Measurements from ENCODE around the gene CNPY3.
A peak's percentile ranks its signal among the peaks of the same experiment; 100 is the strongest.
"Not testable (repeated sequence)": the region's sequence is repeated elsewhere in the genome, so short reads cannot be mapped to it uniquely, and the experiment has no call there.

Gene CNPY3

GRCh38 chr6:42928986-42929820 is at the start of gene CNPY3:
TSS of gene CNPY3 (plus strand) at chr6:42929480. CDS start at chr6:42929571, 91 bp downstream.
- peak; percentile 97 for DNase-seq (ENCODE audit: low spot score)

- not testable (repeated sequence) for DNase-seq (ENCODE audit: low spot score)
Measured at GRCh38 chr6:42880240-42880817, 49.0 kb upstream of the CNPY3 start.

- not testable (repeated sequence) for DNase-seq (ENCODE audit: low spot score)
Measured at GRCh38 chr6:42880871-42881270, 48.4 kb upstream of the CNPY3 start.

- DNase-seq (ENCODE audit: low spot score): no peak
Measured at GRCh38 chr6:42885702-42886101, 43.6 kb upstream of the CNPY3 start.

- DNase-seq (ENCODE audit: low spot score): not testable (repeated sequence)
Measured at GRCh38 chr6:42888201-42888600, 41.1 kb upstream of the CNPY3 start.

GRCh38 chr6:42889815-42890214 is 39.5 kb upstream of the CNPY3 start:
- DNase-seq (ENCODE audit: low spot score): no peak

- DNase-seq (ENCODE audit: low spot score): peak; percentile 93
Measured at GRCh38 chr6:42890311-42891198, 38.7 kb upstream of the CNPY3 start.

GRCh38 chr6:42891199-42891722 is 38.0 kb upstream of the CNPY3 start:
- no peak for DNase-seq (ENCODE audit: low spot score)

- not testable (repeated sequence) for DNase-seq (ENCODE audit: low spot score)
Measured at GRCh38 chr6:42894041-42894828, 35.0 kb upstream of the CNPY3 start.

- no peak for DNase-seq (ENCODE audit: low spot score)
Measured at GRCh38 chr6:42896178-42896719, 33.0 kb upstream of the CNPY3 start.

- peak; percentile 68 for DNase-seq (ENCODE audit: low spot score)
Measured at GRCh38 chr6:42898891-42899361, 30.4 kb upstream of the CNPY3 start.

GRCh38 chr6:42899871-42900270 is 29.4 kb upstream of the CNPY3 start:
- DNase-seq (ENCODE audit: low spot score): no peak

GRCh38 chr6:42901538-42901957 is 27.7 kb upstream of the CNPY3 start:
- peak; percentile 80 for DNase-seq (ENCODE audit: low spot score)

- not testable (repeated sequence) for DNase-seq (ENCODE audit: low spot score)
Measured at GRCh38 chr6:42902429-42903263, 26.6 kb upstream of the CNPY3 start.

GRCh38 chr6:42904467-42904866 is 24.8 kb upstream of the CNPY3 start:
- DNase-seq (ENCODE audit: low spot score): no peak

GRCh38 chr6:42907336-42907735 is 21.9 kb upstream of the CNPY3 start:
- DNase-seq (ENCODE audit: low spot score): no peak

- DNase-seq (ENCODE audit: low spot score): no peak
Measured at GRCh38 chr6:42909835-42910234, 19.4 kb upstream of the CNPY3 start.

GRCh38 chr6:42911171-42912021 is 17.9 kb upstream of the CNPY3 start:
- peak; percentile 82 for DNase-seq (ENCODE audit: low spot score)

- no peak for DNase-seq (ENCODE audit: low spot score)
Measured at GRCh38 chr6:42914546-42914945, 14.7 kb upstream of the CNPY3 start.

All from ecto neural progenitor cell (in vitro differentiated cells).